Purkinje cell (primary cell): ENCODE measurements around the gene NAT10. TPM values are rescaled to one million over a fixed set of nuclear protein-coding genes. Genes with fewer than 3 reads are reported as not detected.

Source experiments
- polyA plus RNA-seq: library from polyadenylated mRNA; unstranded; fragments of >200 nt; fragmentation: Nextera tagmentation; gene quantifications from 2 replicates; pipeline ENCODE4 v1.2.1, GENCODE V29; 2014

The NAT10 gene
- 13.6 and 17.5 TPM in 2 replicates for polyA plus RNA-seq

GRCh38 chr11:34105079-34105956 lies at the start of gene NAT10:
TSS of gene NAT10 (plus strand) at chr11:34105629. CDS start at chr11:34108226, 2,597 bp downstream.

Other genes starting within 250 kb of the NAT10 start
- gene LMO2, start 213.6 kb upstream of the NAT10 start, polyA plus RNA-seq, result 11.4 and 15.8 TPM in 2 replicates
- 62.0 and 64.9 TPM in 2 replicates for gene CAPRIN1, start 53.9 kb upstream of the NAT10 start, polyA plus RNA-seq